ENCODE measurements around the gene EML4.

The EML4 gene

DNA sequence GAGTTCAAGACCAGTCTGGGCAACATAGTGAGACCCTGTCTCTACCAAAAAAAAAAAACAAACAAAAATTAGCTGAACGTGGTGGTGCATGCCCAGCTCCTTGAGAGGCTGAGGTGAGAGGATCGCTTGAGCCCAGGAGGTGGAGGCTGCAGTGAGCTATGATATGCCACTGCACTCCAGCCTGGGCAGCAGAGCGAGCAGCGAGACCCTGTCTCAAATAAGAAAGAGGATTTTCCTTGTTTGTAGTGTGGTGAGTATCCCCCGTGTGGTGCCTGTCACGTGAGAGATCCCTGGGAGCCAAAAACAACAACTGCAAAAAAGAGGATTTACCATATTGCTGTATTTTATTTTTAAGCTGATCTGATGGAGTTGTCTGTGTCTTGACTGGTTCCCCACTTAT is 9.2 kb downstream of the EML4 start:
- Histone ChIP-seq H3K27ac (ENCODE audit: low read depth, low read length) (no peak overlapping the region), H3K36me3 (ENCODE audit: control insufficient read depth, insufficient read depth, low read length) (no peaks in the 10 kb centered on the region), H3K9me3 (ENCODE audit: control insufficient read depth, insufficient read depth, low read length) (no peaks in the 10 kb centered on the region), H3K4me3 (ENCODE audit: low read depth, low read length) (no peak overlapping the region), H3K27me3 (ENCODE audit: control insufficient read depth, insufficient read depth, low read length) (no peaks in the 10 kb centered on the region), H3K4me1 (ENCODE audit: control insufficient read depth, insufficient read depth, low read length) (peaks cover 12% of the 10 kb centered on the region; the same call in 1 of the 2 replicates), H3K9ac (ENCODE audit: low read depth, low read length) (no peak overlapping the region)

DNA sequence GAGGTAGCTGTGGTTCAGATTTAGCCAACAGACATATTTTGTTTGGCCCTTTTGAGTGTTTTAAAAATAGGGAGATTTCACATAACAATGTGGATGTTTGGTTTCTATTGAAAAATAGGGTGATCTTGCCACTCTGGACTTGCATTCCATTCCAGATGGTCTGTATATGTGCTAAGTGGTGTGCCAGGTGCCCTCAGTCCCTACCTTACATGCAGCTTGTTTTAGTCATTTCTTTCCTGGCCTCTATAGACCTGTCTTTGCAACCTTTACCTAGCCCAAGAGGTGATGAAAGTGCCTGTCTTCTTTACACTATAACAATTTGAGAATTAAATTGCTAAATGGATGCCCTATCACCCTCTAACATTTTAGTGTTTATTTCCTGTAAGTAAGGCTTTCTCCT is 11.1 kb downstream of the EML4 start:
- H3K9me3 ChIP-seq (ENCODE audit: control insufficient read depth, insufficient read depth, low read length) = no peaks in the 10 kb centered on the region
- no peak overlapping the region for H3K9ac ChIP-seq (ENCODE audit: low read depth, low read length)
- no peaks in the 10 kb centered on the region for H3K27me3 ChIP-seq (ENCODE audit: control insufficient read depth, insufficient read depth, low read length)
- H3K27ac ChIP-seq (ENCODE audit: low read depth, low read length) = no peak overlapping the region
- no peaks in the 10 kb centered on the region for H3K36me3 ChIP-seq (ENCODE audit: control insufficient read depth, insufficient read depth, low read length)
- no peak overlapping the region for H3K4me3 ChIP-seq (ENCODE audit: low read depth, low read length)
- H3K4me1 ChIP-seq (ENCODE audit: control insufficient read depth, insufficient read depth, low read length) = peaks cover 21% of the 10 kb centered on the region; the same call in 1 of the 2 replicates

DNA sequence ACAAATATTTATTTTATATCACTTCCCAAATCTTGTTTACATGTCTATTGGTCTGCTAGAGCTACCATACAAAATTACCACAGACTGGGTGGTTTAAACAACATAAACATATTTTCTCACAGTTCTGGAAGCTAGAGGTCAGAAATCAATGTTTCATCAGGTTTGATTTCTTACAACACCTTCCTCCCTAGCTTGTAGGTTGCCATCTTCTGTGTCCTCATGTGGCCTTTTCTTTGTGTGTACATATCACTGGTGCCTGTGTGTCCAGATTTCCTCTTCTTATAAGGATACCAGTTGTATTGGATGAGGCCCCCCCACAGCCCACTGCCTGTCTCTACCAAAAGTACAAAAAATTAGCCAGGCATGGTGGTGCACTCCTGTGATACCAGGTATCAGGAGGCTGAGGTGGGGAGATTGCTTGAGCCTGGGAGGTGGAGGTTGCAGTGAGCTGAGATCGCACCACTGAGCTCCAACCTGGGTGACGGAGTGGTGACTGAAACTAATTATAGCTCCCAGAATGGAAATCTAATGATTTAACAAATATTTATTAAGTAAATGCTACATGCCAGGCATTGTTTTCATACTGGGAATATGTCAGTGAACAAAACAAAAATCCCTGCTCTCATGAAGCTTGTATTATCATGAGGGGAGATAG is 13.6 kb downstream of the EML4 start:
- Histone ChIP-seq H3K36me3 (ENCODE audit: control insufficient read depth, insufficient read depth, low read length) (no peaks in the 10 kb centered on the region), H3K27ac (ENCODE audit: low read depth, low read length) (no peak overlapping the region), H3K27me3 (ENCODE audit: control insufficient read depth, insufficient read depth, low read length) (no peaks in the 10 kb centered on the region), H3K9ac (ENCODE audit: low read depth, low read length) (no peak overlapping the region), H3K4me1 (ENCODE audit: control insufficient read depth, insufficient read depth, low read length) (peaks cover 21% of the 10 kb centered on the region; the same call in 1 of the 2 replicates), H3K9me3 (ENCODE audit: control insufficient read depth, insufficient read depth, low read length) (no peaks in the 10 kb centered on the region), H3K4me3 (ENCODE audit: low read depth, low read length) (no peak overlapping the region)

DNA sequence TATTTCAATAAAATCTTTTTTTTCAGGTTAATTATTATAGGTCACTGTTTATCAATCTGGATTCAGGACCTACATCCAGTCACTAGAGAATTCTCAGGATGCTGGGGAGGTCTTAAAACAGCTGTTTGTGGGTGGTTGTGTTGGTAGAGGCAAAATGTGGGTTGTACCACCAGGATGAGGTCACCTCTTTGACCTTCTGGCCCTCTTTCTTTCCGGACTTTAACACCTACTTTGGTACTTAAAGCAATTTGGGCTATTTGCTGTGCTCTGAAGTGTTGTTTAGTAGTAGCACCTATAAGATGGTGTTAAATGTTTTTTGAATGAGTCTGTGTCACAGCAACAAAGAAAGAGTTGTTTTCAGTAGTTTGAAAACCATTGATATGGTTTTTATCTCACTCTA is 14.6 kb downstream of the EML4 start:
- no peak overlapping the region for H3K4me3 ChIP-seq (ENCODE audit: low read depth, low read length)
- no peaks in the 10 kb centered on the region for H3K9me3 ChIP-seq (ENCODE audit: control insufficient read depth, insufficient read depth, low read length)
- peaks cover 21% of the 10 kb centered on the region; the same call in 1 of the 2 replicates for H3K4me1 ChIP-seq (ENCODE audit: control insufficient read depth, insufficient read depth, low read length)
- H3K27me3 ChIP-seq (ENCODE audit: control insufficient read depth, insufficient read depth, low read length) = no peaks in the 10 kb centered on the region
- no peaks in the 10 kb centered on the region for H3K36me3 ChIP-seq (ENCODE audit: control insufficient read depth, insufficient read depth, low read length)
- no peak overlapping the region for H3K27ac ChIP-seq (ENCODE audit: low read depth, low read length)
- H3K9ac ChIP-seq (ENCODE audit: low read depth, low read length) = no peak overlapping the region

DNA sequence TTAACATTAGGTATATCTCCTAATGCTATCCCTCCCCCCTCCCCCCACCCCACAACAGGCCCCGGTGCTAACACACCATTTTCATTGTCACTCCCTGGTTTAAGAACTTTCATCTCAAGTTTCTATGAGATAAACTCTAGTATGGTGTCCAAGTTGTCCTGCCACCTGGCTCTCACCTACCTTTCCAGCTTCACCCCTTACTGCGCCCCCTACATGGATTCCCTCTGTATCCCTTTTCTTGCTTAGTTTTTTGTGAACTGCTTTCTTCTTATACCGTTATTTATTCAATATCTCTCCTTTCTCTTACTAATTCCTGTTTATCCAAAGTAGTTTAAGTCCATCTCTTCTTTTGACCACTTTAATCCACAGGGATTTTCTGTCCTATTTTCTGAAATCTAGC is 15.2 kb downstream of the EML4 start:
- Histone ChIP-seq H3K27ac (ENCODE audit: low read depth, low read length) (peak overlapping the region; percentile 35), H3K36me3 (ENCODE audit: control insufficient read depth, insufficient read depth, low read length) (no peaks in the 10 kb centered on the region), H3K4me1 (ENCODE audit: control insufficient read depth, insufficient read depth, low read length) (peaks cover 21% of the 10 kb centered on the region; the same call in 1 of the 2 replicates), H3K9me3 (ENCODE audit: control insufficient read depth, insufficient read depth, low read length) (no peaks in the 10 kb centered on the region), H3K4me3 (ENCODE audit: low read depth, low read length) (no peak overlapping the region), H3K27me3 (ENCODE audit: control insufficient read depth, insufficient read depth, low read length) (no peaks in the 10 kb centered on the region), H3K9ac (ENCODE audit: low read depth, low read length) (no peak overlapping the region)

DNA sequence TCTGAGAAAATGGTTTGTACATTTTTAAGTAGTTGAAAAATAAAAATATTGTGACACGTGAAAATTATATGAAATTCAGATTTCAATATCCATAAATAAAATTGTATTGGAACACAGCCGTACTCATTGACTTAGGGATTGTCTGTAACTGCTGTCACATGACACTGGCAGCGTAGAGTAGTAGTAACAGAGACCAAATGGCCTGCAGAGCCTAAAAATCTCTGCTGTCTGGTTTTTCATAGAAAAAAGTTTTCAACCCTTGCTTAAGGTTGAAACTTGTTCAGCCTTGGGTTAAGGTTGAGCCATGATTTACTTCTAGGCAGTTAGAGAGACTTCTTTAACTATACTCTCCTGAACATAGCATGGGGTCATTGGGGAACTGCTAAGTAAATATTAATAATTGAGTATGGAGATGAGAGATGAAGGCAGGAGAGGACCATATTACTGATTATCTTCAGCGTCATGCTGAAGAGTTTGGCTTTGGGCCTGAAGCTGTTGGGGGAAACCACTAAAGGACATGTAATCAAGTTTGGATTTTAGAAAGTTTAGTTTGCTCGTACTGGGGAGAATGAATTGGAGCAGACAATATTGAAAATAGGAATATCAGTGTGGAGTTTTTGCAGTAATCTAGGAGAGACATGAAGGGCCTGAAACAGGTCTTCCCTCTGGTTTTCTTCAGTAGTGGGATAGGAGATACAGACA is 16.2 kb downstream of the EML4 start:
- H3K4me1 ChIP-seq (ENCODE audit: control insufficient read depth, insufficient read depth, low read length) = peaks cover 21% of the 10 kb centered on the region; the same call in 1 of the 2 replicates
- no peaks in the 10 kb centered on the region for H3K36me3 ChIP-seq (ENCODE audit: control insufficient read depth, insufficient read depth, low read length)
- no peaks in the 10 kb centered on the region for H3K9me3 ChIP-seq (ENCODE audit: control insufficient read depth, insufficient read depth, low read length)
- no peak overlapping the region for H3K9ac ChIP-seq (ENCODE audit: low read depth, low read length)
- no peak overlapping the region for H3K4me3 ChIP-seq (ENCODE audit: low read depth, low read length)
- no peaks in the 10 kb centered on the region for H3K27me3 ChIP-seq (ENCODE audit: control insufficient read depth, insufficient read depth, low read length)
- no peak overlapping the region for H3K27ac ChIP-seq (ENCODE audit: low read depth, low read length)

DNA sequence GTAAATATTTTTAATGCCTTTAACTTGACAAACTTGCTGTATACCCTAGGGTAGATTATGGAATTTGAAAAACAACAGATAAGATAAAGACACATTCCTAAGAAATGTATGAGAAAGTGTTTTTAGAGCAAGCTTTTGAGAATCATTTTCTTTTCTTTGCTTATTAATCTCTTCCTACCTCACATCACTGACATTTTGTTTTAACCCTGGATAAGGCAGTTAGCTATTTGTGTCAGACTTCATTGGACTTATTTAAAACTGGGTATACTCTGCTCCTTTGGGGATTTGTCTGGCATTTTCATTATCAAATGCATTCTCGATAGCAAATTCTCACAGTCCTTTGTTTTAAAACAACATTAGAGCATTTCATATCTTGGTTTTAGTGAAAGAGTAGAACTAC is 17.2 kb downstream of the EML4 start:
- H3K27ac ChIP-seq (ENCODE audit: low read depth, low read length) = no peak overlapping the region
- H3K4me1 ChIP-seq (ENCODE audit: control insufficient read depth, insufficient read depth, low read length) = peaks cover 21% of the 10 kb centered on the region; the same call in 1 of the 2 replicates
- no peaks in the 10 kb centered on the region for H3K27me3 ChIP-seq (ENCODE audit: control insufficient read depth, insufficient read depth, low read length)
- H3K9ac ChIP-seq (ENCODE audit: low read depth, low read length) = no peak overlapping the region
- H3K4me3 ChIP-seq (ENCODE audit: low read depth, low read length) = no peak overlapping the region
- no peaks in the 10 kb centered on the region for H3K9me3 ChIP-seq (ENCODE audit: control insufficient read depth, insufficient read depth, low read length)
- H3K36me3 ChIP-seq (ENCODE audit: control insufficient read depth, insufficient read depth, low read length) = no peaks in the 10 kb centered on the region

DNA sequence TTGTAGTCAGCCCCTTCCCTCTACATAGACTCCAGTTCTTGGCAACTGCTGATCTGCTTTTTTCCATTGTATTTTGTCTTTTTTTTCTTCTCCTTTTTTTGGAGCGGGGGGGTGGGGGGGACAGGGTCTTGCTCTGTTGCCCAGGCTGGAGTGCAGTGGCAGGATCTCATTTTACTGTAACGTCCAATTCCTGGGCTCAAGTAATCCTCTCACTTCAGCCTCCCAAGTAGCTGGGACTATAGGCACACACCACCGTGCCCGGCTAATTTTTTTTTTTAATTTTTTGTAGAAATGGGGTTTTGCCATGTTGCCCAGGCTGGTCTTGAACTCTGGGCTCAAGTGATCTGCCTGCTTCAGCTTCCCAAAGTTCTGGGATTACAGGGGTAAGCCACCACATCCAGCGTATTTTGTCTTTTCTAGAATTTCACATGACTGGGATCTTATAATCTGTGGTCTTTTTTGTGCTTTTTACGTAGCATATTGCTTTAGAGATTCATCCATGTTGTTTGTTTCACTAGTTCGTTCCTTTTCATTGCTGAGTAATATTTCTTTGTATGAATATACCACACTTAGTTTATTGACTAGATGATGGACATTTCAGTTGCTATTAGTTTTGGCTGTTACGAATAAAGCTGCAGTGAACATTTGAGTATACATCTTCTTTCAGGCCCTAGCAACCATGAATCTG is 17.9 kb downstream of the EML4 start:
- no peak overlapping the region for H3K4me3 ChIP-seq (ENCODE audit: low read depth, low read length)
- H3K9me3 ChIP-seq (ENCODE audit: control insufficient read depth, insufficient read depth, low read length) = no peaks in the 10 kb centered on the region
- peaks cover 21% of the 10 kb centered on the region; the same call in 1 of the 2 replicates for H3K4me1 ChIP-seq (ENCODE audit: control insufficient read depth, insufficient read depth, low read length)
- no peaks in the 10 kb centered on the region for H3K36me3 ChIP-seq (ENCODE audit: control insufficient read depth, insufficient read depth, low read length)
- no peaks in the 10 kb centered on the region for H3K27me3 ChIP-seq (ENCODE audit: control insufficient read depth, insufficient read depth, low read length)
- H3K9ac ChIP-seq (ENCODE audit: low read depth, low read length) = no peak overlapping the region
- H3K27ac ChIP-seq (ENCODE audit: low read depth, low read length) = no peak overlapping the region

DNA sequence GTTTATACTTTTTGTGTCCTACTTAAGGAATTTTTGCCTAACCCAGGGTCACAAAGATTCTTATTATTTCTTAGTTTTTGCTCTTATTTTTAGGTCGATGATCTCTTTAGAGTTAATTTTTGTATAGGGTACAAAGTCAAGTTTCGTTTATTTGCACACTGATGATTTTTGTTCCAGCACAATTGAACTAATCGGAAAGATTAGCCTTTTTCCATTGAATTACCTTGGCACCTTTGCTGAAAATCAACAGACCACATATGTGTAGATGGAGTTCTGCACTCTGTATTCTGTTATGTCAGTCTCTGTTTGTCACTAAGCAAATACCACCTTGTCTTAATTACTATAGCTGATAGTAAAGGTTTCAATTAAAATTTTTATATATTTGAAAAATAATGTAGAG is 18.7 kb downstream of the EML4 start:
- Histone ChIP-seq H3K4me1 (ENCODE audit: control insufficient read depth, insufficient read depth, low read length) (peaks cover 14% of the 10 kb centered on the region; the same call in 1 of the 2 replicates), H3K36me3 (ENCODE audit: control insufficient read depth, insufficient read depth, low read length) (no peaks in the 10 kb centered on the region), H3K9ac (ENCODE audit: low read depth, low read length) (no peak overlapping the region), H3K27me3 (ENCODE audit: control insufficient read depth, insufficient read depth, low read length) (no peaks in the 10 kb centered on the region), H3K9me3 (ENCODE audit: control insufficient read depth, insufficient read depth, low read length) (no peaks in the 10 kb centered on the region), H3K27ac (ENCODE audit: low read depth, low read length) (no peak overlapping the region), H3K4me3 (ENCODE audit: low read depth, low read length) (no peak overlapping the region)

DNA sequence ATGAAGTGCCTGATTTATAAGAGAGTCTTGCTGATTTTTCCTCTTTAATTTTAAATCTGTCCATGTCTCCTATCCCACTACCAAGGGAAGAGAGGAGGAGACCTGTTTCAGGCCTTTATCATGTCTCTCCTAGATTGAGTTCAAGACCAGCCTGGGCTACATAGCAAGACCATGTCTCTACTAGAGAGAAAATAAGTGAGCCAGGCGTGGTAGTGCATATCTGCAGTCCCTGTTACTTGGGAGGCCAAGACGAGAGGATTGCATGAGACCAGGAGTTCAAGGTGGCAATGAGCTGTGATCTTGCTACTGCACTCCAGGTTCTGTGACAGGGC is 20.0 kb downstream of the EML4 start:
- H3K9ac ChIP-seq (ENCODE audit: low read depth, low read length) = no peak overlapping the region
- no peaks in the 10 kb centered on the region for H3K27me3 ChIP-seq (ENCODE audit: control insufficient read depth, insufficient read depth, low read length)
- H3K4me3 ChIP-seq (ENCODE audit: low read depth, low read length) = no peak overlapping the region
- H3K9me3 ChIP-seq (ENCODE audit: control insufficient read depth, insufficient read depth, low read length) = no peaks in the 10 kb centered on the region
- peaks cover 8% of the 10 kb centered on the region for H3K4me1 ChIP-seq (ENCODE audit: control insufficient read depth, insufficient read depth, low read length)
- no peaks in the 10 kb centered on the region for H3K36me3 ChIP-seq (ENCODE audit: control insufficient read depth, insufficient read depth, low read length)
- H3K27ac ChIP-seq (ENCODE audit: low read depth, low read length) = no peak overlapping the region

DNA sequence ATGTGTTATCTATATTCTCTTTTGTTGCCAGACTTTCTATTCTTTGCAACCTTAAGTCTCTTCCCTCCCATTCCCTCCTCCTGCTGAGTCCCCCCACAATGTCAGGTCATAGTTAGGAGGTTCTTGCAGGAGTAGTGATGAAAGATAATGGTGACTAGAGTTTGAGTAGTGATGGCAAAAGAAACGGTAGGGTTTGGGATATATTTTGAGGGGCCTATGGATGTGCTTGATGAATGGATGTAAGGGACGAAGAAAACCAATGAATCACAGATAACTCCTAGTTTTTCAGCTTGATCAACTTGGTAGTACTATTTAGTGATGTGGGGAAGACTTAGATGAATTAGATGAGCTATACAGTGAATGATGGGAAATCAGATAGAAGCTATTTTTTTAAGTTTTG is 21.0 kb downstream of the EML4 start:
- H3K9me3 ChIP-seq (ENCODE audit: control insufficient read depth, insufficient read depth, low read length) = no peaks in the 10 kb centered on the region
- H3K9ac ChIP-seq (ENCODE audit: low read depth, low read length) = no peak overlapping the region
- H3K4me1 ChIP-seq (ENCODE audit: control insufficient read depth, insufficient read depth, low read length) = peaks cover 4% of the 10 kb centered on the region
- no peak overlapping the region for H3K27ac ChIP-seq (ENCODE audit: low read depth, low read length)
- no peaks in the 10 kb centered on the region for H3K36me3 ChIP-seq (ENCODE audit: control insufficient read depth, insufficient read depth, low read length)
- no peak overlapping the region for H3K4me3 ChIP-seq (ENCODE audit: low read depth, low read length)
- no peaks in the 10 kb centered on the region for H3K27me3 ChIP-seq (ENCODE audit: control insufficient read depth, insufficient read depth, low read length)

Measured in HUES48 (cell line).